ENCODE measurements around the gene CAMK2N2.

Gene CAMK2N2

GRCh38 chr3:184261270-184261853 lies at the start of gene CAMK2N2:
Gene CAMK2N2 (minus strand): TSS chr3:184261553. CDS start chr3:184261285, 268 bp downstream.
- peak; percentile 59 for DNase-seq

GRCh38 chr3:184308744-184309143 lies 47.4 kb upstream of the CAMK2N2 start:
- peak; percentile 29 for DNase-seq

- no peak for DNase-seq
These were observed 46.6 kb upstream of the CAMK2N2 start for GRCh38 chr3:184307915-184308314.

GRCh38 chr3:184306341-184306972 lies 45.1 kb upstream of the CAMK2N2 start:
- peak; percentile 80 for DNase-seq

GRCh38 chr3:184305577-184305976 lies 44.2 kb upstream of the CAMK2N2 start:
- DNase-seq: peak; percentile 66

GRCh38 chr3:184300378-184300720 lies 39.0 kb upstream of the CAMK2N2 start:
- no peak for DNase-seq

GRCh38 chr3:184299488-184300377 lies 38.4 kb upstream of the CAMK2N2 start:
- DNase-seq: peak; percentile 22

GRCh38 chr3:184298759-184299487 lies 37.6 kb upstream of the CAMK2N2 start, which contains the start of gene PSMD2:
Gene PSMD2 (plus strand): TSS chr3:184299241. CDS start chr3:184299267, 26 bp downstream.
- DNase-seq: peak; percentile 99

GRCh38 chr3:184296616-184297015 lies 35.3 kb upstream of the CAMK2N2 start:
- no peak for DNase-seq

- DNase-seq: no peak
These were observed 34.4 kb upstream of the CAMK2N2 start for GRCh38 chr3:184295771-184296170.

GRCh38 chr3:184291738-184292445 lies 30.5 kb upstream of the CAMK2N2 start:
- no peak for DNase-seq

GRCh38 chr3:184291044-184291737 lies 29.8 kb upstream of the CAMK2N2 start:
- DNase-seq: no peak

- no peak for DNase-seq
These were observed 29.0 kb upstream of the CAMK2N2 start for GRCh38 chr3:184290331-184290730.

- DNase-seq: peak; percentile 82
These were observed 28.1 kb upstream of the CAMK2N2 start for GRCh38 chr3:184289426-184289938.

GRCh38 chr3:184284696-184285095 lies 23.3 kb upstream of the CAMK2N2 start:
- DNase-seq: peak; percentile 72

- DNase-seq: no peak
These were observed 22.3 kb upstream of the CAMK2N2 start for GRCh38 chr3:184283681-184284080.

GRCh38 chr3:184282941-184283340 lies 21.6 kb upstream of the CAMK2N2 start:
- DNase-seq: no peak

GRCh38 chr3:184277366-184277765 lies 16.0 kb upstream of the CAMK2N2 start:
- DNase-seq: no peak

- no peak for DNase-seq
These were observed 14.9 kb upstream of the CAMK2N2 start, which contains the start of gene ECE2 for GRCh38 chr3:184275961-184276910. Gene ECE2 (plus strand): TSS chr3:184276022. CDS start chr3:184276154, 132 bp downstream.

- no peak for DNase-seq
These were observed 14.0 kb upstream of the CAMK2N2 start for GRCh38 chr3:184275381-184275701.
